Keratinocyte (primary cell): Measurements from ENCODE around the gene YEATS4. TPM values are rescaled to one million over a fixed set of nuclear protein-coding genes. Genes with fewer than 3 reads are reported as not detected.
A peak's percentile ranks its signal among the peaks of the same experiment; 100 is the strongest.

Experiments used
- DNase-seq: peaks from one replicate; pipeline ENCODE4 v3.0.0-alpha.2; 2011; ENCODE audit warnings: low read depth, missing footprints, low spot score
- FAIRE-seq: peaks from 2 replicates; lab custom pipeline; 2011; peaks lifted over from hg19 to GRCh38; lab: Jason Lieb, UNC
- H2AFZ ChIP-seq: 2 replicates; pipeline ENCODE4 v1.6.0; 2012; ENCODE audit warnings: low read length, control low read depth, inconsistent platforms; ENCODE audit not compliant: control insufficient read depth
- H3K27ac ChIP-seq: 2 replicates; pipeline ENCODE4 v1.5.1; 2011; ENCODE audit warnings: low read length; ENCODE audit not compliant: control insufficient read depth, insufficient read depth
- H3K27me3 ChIP-seq: 3 replicates; pipeline ENCODE4 v1.6.0; 2011; ENCODE audit warnings: low read length; ENCODE audit not compliant: control insufficient read depth, insufficient read depth; ENCODE audit errors: extremely low read depth
- H3K36me3 ChIP-seq, 2 experiments: 2 replicates in 1 of 2; 3 replicates in 1 of 2; pipeline ENCODE4 v1.5.1; 2011; ENCODE audit warnings: low read length in 2 of 2, mild to moderate bottlenecking in 1 of 2; ENCODE audit not compliant: control insufficient read depth in 2 of 2, insufficient read depth in 2 of 2; ENCODE audit errors: extremely low read depth in 1 of 2
- H3K4me1 ChIP-seq: 3 replicates; pipeline ENCODE4 v1.5.1; 2011; ENCODE audit warnings: low read length; ENCODE audit not compliant: control insufficient read depth, insufficient read depth; ENCODE audit errors: extremely low read depth
- H3K4me2 ChIP-seq: 3 replicates; pipeline ENCODE4 v1.6.0; 2011; ENCODE audit warnings: low read depth, low read length; ENCODE audit not compliant: control insufficient read depth, insufficient read depth; ENCODE audit errors: extremely low read depth
- H3K4me3 ChIP-seq, 3 experiments: fragments of 200-600 bp in 1 of 3; sonication (generic) in 1 of 3; 2 replicates in 2 of 3; 3 replicates in 1 of 3; pipeline ENCODE4 v1.5.1; 2011 to 2016; ENCODE audit warnings: low read length in 3 of 3, mild to moderate bottlenecking in 3 of 3, control low read depth in 2 of 3, inconsistent platforms in 1 of 3, low read depth in 1 of 3, mixed read lengths in 1 of 3, mixed run types in 1 of 3, moderate library complexity in 1 of 3; ENCODE audit not compliant: control insufficient read depth in 2 of 3, insufficient read depth in 2 of 3; ENCODE audit errors: extremely low read depth in 1 of 3
- H3K79me2 ChIP-seq: 2 replicates; pipeline ENCODE4 v1.6.0; 2012; ENCODE audit warnings: low read length; ENCODE audit not compliant: control insufficient read depth, insufficient read depth
- H3K9ac ChIP-seq: 3 replicates; pipeline ENCODE4 v1.6.0; 2011; ENCODE audit warnings: low read length; ENCODE audit not compliant: control insufficient read depth, insufficient read depth; ENCODE audit errors: extremely low read depth
- H3K9me1 ChIP-seq: 3 replicates; pipeline ENCODE4 v1.6.0; 2011; ENCODE audit warnings: low read length; ENCODE audit not compliant: control insufficient read depth, insufficient read depth; ENCODE audit errors: extremely low read depth
- H3K9me3 ChIP-seq: 2 replicates; pipeline ENCODE4 v1.5.1; 2012; ENCODE audit warnings: low read depth, low read length; ENCODE audit not compliant: control insufficient read depth
- H4K20me1 ChIP-seq: 3 replicates; pipeline ENCODE4 v1.6.0; 2011; ENCODE audit warnings: low read length; ENCODE audit not compliant: control insufficient read depth, insufficient read depth; ENCODE audit errors: extremely low read depth
- CTCF ChIP-seq, 3 experiments: IDR thresholded peaks in 1 of 3; conservative IDR thresholded peaks in 1 of 3; optimal IDR thresholded peaks in 1 of 3; 2 replicates in 2 of 3; 3 replicates in 1 of 3; pipeline versions ENCODE3 to v1.5.1; 2011; ENCODE audit warnings: low read length in 3 of 3, mild to moderate bottlenecking in 3 of 3, moderate library complexity in 2 of 3, control low read depth in 1 of 3, inconsistent platforms in 1 of 3; ENCODE audit not compliant: insufficient read depth in 2 of 3; ENCODE audit errors: extremely low read depth in 1 of 3
- EZH2 ChIP-seq: IDR thresholded peaks from one replicate; pipeline ENCODE4 v1.6.1; 2012; ENCODE audit warnings: inconsistent platforms, mild to moderate bottlenecking, low read length, moderate library complexity
- dilution Hi-C: fragments of 300-500 bp; cut with MboI; formaldehyde crosslinking; loops from one replicate; pipeline ENCODE4 v1.7.0; 2020; ENCODE audit warnings: low sequenced_read_pairs; ENCODE audit not compliant: extremely low pct_ligation_motif_present
- polyA plus RNA-seq, 5 experiments: library from polyadenylated mRNA; depleted of rRNA in 3 of 5; stranded (reverse) in 3 of 5; stranded (forward) in 1 of 5; unstranded in 1 of 5; fragments of >200 nt; gene quantifications; 1 replicate in 1 of 5; 2 replicates in 3 of 5; 3 replicates in 1 of 5; pipeline versions ENCODE4 v1.2.1 to v1.2.3, GENCODE V29; 2011 to 2012; ENCODE audit warnings: missing spikeins in 2 of 5, low read depth in 1 of 5, low replicate concordance in 1 of 5

Gene YEATS4
- polyA plus RNA-seq, 1 donor (not counting 4 experiments of a cell fraction or from before 2014, with no cell fraction given), result 21.0 TPM

DNA sequence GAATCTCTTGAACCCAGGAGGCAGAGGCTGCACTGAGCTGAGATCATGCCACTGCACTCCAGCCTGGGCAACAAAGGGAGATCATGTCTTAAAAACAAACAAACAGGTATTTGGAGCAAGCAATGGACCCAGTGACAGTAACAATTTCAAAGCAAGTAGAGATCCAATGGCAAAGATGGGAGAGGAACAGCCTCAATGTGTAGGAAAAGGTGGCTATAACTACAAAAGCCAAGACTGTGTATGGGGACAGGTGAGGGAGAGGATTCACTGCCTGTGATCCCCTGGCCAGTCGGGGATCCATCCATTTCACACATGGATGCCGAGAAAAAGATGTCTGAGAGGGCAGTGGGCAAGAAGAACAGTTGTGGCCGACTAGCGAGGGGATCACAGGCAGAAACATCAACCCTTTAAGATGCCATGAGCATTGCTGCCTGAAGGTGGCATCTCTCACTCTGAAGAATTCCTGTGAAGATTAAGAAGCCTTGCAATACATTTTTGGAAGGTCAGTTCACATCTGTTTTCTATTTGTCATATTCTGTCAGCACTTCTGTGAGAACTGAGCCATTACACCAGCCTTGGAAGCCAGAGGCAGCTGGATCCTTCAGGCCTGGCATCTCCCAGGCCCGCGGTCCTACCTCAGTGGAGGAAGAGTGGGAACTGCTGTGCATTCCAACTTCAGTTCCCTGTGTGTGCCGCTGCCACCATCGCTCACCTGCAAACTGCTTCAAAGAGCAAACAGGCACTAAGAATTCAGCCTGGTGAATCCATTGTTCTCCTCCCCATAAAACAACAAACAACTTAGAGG, 56.1 kb downstream of the YEATS4 start:
- dilution Hi-C loops, result no loop called here
- no peaks in the 10 kb centered on the region for H3K79me2 ChIP-seq
- no peak overlapping the region for H3K9ac ChIP-seq
- H3K9me3 ChIP-seq, result no peaks in the 10 kb centered on the region
- no peaks in the 10 kb centered on the region for H3K27me3 ChIP-seq
- H3K9me1 ChIP-seq, result no peaks in the 10 kb centered on the region
- DNase-seq, result peak; percentile 9
- no peak overlapping the region for H3K27ac ChIP-seq
- H3K4me1 ChIP-seq, result no peaks in the 10 kb centered on the region
- peak; percentile 90 for FAIRE-seq
- TF ChIP-seq EZH2 (no peak), CTCF (optimal IDR thresholded peaks at IDR 0.05 in 1 of 3, IDR thresholded peaks at IDR 0.05 in 1 of 3, conservative IDR thresholded peaks at IDR 0.05 in 1 of 3; ENCODE audit: extremely low read depth in 1 of 3, insufficient read depth in 2 of 3, low read length in 3 of 3) (peak; percentile 79 to 88 (median 82))
- no peak overlapping the region for H3K4me3 ChIP-seq
- no peaks in the 10 kb centered on the region for H4K20me1 ChIP-seq
- H2AFZ ChIP-seq, result peak overlapping the region; percentile 87
- H3K4me2 ChIP-seq, result no peak overlapping the region
- H3K36me3 ChIP-seq, result peaks cover 0 to under 1% of the 10 kb centered on the region in 2 experiments

DNA sequence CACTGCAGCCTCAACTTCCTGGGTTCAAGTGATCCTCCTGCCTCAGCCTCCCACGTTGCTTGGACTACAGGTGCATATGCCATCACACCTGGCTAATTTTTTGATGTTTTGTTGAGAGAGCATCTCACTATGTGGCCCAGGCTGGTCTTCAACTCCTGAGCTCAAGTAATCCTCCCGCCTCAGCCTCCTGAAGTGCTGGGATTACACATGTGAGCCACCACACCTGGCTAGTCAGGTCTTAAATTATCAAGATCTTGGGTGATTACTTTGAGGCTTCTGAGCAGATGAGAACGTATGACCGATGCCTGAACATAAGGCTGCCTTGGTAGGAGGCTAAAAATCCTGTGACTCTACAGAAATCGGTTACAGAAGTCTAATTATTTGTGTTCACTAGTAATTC, 57.7 kb downstream of the YEATS4 start:
- TF ChIP-seq EZH2 (no peak), CTCF (optimal IDR thresholded peaks at IDR 0.05 in 1 of 3, IDR thresholded peaks at IDR 0.05 in 1 of 3, conservative IDR thresholded peaks at IDR 0.05 in 1 of 3; ENCODE audit: extremely low read depth in 1 of 3, insufficient read depth in 2 of 3, low read length in 3 of 3) (no peak)
- Histone ChIP-seq H3K4me3 (no peak overlapping the region), H3K9me3 (no peaks in the 10 kb centered on the region), H3K79me2 (no peaks in the 10 kb centered on the region), H3K9me1 (no peaks in the 10 kb centered on the region), H4K20me1 (no peaks in the 10 kb centered on the region), H3K4me2 (no peak overlapping the region), H3K27me3 (no peaks in the 10 kb centered on the region), H3K9ac (no peak overlapping the region), H3K4me1 (no peaks in the 10 kb centered on the region), H3K36me3 (no peaks in the 10 kb centered on the region), H2AFZ (no peak overlapping the region), H3K27ac (no peak overlapping the region)
- FAIRE-seq, result no peak
- DNase-seq, result no peak
- dilution Hi-C loops, result no loop called here
